Measurements from ENCODE around the gene KRTAP10-4.

DNA sequence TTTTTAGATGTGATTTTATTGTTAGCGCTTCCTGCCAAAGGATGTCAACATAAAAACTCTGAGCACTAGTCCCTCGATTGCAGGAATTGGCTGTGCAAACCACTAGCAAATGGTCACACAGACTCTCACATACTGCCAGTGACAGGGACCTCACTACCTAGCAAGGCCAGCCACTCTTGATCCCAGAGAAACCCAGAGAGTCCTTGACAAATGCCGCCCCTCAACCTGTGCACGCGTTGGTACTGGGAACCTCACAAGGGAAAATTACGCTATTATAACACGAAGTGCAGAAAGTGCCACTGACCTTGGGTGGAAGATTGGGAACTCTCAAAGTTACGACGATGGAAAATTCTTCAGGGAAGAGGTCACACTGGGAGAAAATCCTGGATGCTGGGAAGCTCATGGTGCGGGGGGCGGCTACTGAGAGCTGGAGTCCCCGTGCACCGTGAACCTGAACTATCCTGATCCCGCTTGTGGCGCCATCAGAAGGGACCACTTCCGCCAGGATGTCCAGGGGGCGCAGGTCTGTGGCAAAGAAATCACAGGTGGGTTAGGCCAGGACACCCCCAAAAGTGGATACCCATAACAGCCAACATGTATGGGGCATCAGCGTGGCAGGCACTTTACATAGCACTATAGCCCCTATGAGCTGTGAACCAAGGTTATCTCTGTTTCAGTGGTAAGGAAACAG lies 5.9 kb upstream of the KRTAP10-4 start:
- no peak for TF ChIP-seq CTCF (conservative IDR thresholded peaks at IDR 0.05 in 1 of 2, IDR thresholded peaks at IDR 0.05 in 1 of 2; ENCODE audit: low read depth in 1 of 2, low read length in 2 of 2)
- no peak for TF ChIP-seq EZH2 (IDR thresholded peaks at IDR 0.05; ENCODE audit: low read length, missing control alignments)
